NCI-H1694 treated with DMSO at 0.1 percent for 48 hours (cell line): ENCODE data around the gene CYP4F3.
"Not testable (repeated sequence)": the region's sequence is repeated elsewhere in the genome, so short reads cannot be mapped to it uniquely, and the experiment has no call there.

Experiments
- DNase-seq: peaks from one replicate; lab custom pipeline; 2025; lab: John Stamatoyannopoulos, UW

The CYP4F3 gene

DNA sequence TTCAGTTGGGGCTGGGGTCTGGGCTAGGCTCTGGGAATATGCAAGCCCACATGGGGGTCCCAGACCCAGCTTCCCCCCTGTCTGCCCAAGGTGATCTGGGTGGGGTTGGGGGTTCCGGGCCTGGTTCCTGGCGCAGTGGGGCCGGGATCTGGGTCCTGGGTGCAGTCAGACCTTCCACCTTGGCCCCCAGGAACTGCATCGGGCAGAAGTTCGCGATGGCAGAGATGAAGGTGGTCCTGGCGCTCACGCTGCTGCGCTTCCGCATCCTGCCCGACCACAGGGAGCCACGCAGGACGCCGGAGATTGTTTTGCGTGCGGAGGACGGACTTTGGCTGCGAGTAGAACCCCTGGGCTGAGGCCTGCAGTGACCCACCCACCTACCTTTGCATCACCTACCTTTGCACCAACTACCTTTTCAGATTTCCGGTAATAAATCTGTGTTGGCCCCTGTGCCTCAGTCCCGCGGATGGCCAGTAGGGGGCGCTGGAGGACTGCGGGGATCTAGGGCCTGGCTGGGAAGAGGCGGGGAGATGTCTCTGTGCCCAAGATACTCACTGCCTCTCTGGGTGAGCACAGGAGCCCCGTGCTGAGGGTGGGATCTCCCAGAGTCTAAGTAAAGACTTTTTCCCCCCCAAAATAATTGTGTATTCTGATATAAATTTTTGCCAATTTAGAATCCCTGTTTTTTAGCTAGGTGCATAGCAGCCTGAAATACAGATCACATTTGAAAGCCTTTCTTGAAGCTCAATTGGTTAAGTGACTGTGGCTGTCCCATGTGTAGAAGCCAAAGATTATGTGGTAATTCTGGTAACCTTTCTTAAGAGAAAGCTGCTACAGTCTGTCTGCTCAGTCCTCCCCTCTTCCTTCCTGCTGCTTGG lies 11.5 kb upstream of the CYP4F3 start:
- peak; percentile 5 for DNase-seq

GRCh38 chr19:15631817-15632216 lies 8.9 kb upstream of the CYP4F3 start:
- DNase-seq = no peak

DNA sequence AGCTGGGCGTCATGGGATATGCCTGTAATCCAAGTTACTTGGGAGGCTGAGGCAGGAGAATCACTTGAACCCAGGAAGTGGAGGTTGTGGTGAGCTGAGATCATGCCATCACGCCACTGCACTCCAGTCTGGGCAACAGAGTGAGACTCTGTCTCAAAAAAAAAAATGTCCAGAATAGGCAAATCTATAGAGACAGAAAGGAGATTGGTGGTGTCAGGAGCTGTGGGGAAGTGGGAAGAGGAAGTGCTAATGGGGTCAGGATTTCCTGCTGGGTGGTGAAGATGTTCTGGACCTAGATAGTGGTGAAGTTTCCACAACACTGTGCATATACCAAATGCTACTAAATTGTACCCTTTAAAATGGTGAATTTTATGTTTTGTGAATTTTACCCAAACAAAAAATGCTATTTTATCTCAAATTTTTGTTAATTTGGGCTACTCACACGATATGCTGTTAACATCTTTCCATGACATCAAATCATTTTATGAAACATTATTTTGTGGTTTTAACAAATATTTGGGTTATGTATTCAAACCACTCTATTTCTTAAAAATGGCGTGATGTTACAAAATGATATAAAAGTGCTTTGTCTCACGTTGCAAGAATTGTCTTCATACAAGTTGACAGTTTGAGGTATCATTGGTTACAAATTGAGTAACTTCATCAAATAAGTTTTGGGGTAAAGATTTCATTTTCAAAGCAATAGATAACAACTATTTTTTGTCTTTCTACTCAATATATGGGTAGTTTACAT lies 7.4 kb upstream of the CYP4F3 start:
- DNase-seq = no peak

DNA sequence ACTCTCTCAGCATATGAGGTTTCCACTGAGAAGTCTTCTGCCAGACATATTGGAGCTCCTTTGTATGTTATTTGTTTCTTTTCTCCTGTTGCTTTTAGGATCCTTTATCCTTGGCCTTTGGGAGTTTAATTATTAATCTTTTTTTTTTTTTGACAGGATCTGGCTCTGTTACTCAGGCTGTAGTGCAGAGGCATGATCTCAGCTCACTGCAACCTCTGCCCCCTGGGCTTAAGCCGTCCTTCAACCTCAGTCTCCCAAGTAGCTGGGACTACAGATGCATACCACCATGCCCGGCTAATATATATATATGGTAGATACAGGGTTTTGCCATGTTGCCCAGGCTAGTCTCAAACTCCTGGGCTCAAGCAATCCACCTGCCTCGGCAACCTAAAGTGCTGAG lies 6.6 kb upstream of the CYP4F3 start:
- no peak for DNase-seq

GRCh38 chr19:15635016-15635805 lies 5.5 kb upstream of the CYP4F3 start:
- no peak for DNase-seq

DNA sequence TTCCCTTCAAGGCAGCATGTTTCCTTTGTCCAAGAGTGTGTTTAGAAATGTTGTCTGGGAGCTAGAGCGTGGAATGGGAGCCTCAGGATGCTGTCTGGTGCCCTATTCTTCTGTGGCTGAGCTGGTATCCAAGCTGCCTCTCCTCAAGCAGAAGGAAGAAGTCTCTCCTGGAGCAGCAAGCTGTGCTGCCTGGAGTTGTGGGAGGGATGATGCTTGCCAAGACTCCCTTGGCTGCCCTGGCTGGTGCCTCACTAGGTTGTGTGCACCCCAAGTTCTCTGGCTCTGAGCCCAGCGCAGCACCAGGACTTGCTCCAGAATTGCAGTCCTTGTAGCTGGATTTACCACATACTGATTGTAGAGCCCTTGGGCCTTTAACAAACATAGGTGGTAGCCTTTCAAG lies 4.7 kb upstream of the CYP4F3 start:
- no peak for DNase-seq

- no peak for DNase-seq
These were observed 1.1 kb upstream of the CYP4F3 start for GRCh38 chr19:15639596-15639995.

DNA sequence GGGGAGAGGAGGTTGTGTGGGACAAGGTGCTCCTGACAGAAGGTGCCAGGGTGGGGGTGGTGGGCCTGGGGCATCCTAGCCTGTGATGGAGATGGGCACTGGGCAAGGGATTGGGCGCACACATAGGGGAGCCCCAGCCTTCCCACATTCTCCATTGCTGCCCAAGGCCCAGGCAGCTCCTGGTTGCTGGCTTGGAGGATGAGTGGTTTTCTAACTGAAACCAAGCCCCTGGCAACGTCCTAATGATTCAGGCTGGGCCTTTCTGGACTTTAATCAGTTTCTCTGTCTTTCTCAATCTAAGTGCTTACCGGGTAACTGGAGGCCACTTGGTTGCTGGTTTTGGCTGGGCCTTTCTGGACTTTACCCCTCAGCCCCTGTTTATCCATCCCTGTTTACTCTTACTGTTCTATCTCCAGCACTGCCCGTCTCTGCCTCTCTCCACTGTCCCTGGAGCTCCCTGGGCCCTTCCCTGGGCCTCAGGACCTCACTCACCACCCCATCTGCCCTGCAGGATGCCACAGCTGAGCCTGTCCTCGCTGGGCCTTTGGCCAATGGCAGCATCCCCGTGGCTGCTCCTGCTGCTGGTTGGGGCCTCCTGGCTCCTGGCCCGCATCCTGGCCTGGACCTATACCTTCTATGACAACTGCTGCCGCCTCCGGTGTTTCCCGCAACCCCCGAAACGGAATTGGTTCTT lies 354 bp downstream of the CYP4F3 start:
- no peak for DNase-seq

GRCh38 chr19:15641901-15642491 lies 1.3 kb downstream of the CYP4F3 start:
- DNase-seq = no peak

- no peak for DNase-seq
These were observed 2.1 kb downstream of the CYP4F3 start for GRCh38 chr19:15642807-15643206.

- DNase-seq = no peak
These were observed 2.7 kb downstream of the CYP4F3 start for GRCh38 chr19:15643387-15643786.

- DNase-seq = no peak
These were observed 3.5 kb downstream of the CYP4F3 start for GRCh38 chr19:15644066-15644741.

DNA sequence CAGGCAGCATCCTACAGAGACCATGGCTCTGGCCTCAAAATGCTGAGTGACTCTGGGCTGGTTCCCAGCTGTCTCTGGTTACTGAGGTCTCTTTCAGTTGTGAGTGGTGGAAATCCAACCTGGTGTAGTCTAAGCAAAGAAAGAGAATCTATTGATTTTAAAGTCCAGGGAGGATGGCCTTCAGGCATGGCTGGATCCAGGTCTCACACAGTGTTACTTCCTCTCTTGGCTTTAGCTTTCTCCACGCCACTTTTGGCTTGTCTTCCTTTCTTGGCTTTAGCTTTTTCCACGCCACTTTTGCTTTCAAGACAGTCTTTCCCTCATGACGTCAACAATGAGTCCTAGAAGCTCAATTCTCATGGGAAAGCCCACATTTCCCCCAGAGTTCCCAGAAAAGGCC lies 4.1 kb downstream of the CYP4F3 start:
- no peak for DNase-seq

DNA sequence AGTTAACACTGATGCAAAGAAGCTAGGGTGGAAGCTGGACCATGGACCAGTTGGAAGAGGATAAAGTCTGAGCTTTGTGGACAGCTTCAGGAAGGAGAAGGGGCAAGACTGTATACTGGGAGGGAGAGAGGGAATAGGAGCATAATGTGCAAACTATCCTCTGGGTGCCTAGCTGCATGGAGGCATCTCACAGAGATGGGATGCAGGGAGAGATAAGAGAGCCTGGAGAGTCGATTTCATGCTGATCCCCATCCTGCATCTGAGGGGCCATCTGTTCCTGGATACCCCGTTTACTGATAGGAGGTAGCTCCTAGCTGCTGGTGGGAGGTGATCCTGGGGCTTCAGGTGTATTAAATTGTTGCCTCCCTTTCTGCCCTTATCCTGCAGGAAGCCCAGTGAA lies 8.8 kb downstream of the CYP4F3 start:
- no peak for DNase-seq

- DNase-seq = not testable (repeated sequence)
These were observed 9.4 kb downstream of the CYP4F3 start for GRCh38 chr19:15650123-15650522.

DNA sequence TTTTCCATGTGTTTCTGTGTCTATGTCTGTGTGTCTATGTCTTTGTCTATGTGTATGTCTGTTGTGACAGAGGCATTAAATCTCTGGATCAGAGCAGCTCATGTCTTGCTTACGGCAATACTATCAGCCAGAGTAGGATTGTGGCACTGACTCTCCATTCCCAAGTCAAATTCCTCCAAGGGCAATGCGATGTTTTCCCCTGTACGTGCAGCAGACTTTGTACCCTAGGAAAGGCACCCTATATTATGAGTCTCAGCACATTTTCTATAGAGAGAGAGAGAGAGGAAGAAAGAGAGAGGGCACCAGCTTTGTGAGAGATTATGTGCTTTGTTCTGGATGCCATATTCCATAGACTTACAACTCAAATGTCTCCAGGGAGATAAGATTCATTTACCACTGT lies 11.1 kb downstream of the CYP4F3 start:
- DNase-seq = no peak

- no peak for DNase-seq
These were observed 12.0 kb downstream of the CYP4F3 start for GRCh38 chr19:15652559-15653278.

DNA sequence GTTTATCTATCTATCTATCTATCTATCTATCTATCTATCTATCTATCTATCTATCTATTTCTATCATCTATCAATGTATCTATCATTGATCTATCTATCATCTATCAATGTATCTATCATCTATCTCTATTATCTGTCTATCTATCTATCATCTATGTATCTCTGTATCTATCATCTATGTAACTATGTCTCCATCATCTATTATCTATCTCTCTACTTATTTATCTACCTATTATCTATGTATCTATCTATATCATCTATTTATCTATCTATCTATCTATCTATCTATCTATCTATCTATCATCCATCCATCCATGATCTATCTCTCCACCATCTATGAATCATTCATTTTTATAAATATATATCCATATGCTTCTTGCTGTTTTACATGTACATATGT lies 15.8 kb downstream of the CYP4F3 start:
- DNase-seq = no peak

GRCh38 chr19:15663247-15663646 lies 22.6 kb downstream of the CYP4F3 start:
- DNase-seq = no peak

- DNase-seq = no peak
These were observed 25.5 kb downstream of the CYP4F3 start for GRCh38 chr19:15666186-15666585.
